ENCODE results near the gene S100A3. TPM values are rescaled to one million over a fixed set of nuclear protein-coding genes. Genes with fewer than 3 reads are reported as not detected.
"Not testable (repeated sequence)": the region's sequence is repeated elsewhere in the genome, so short reads cannot be mapped to it uniquely, and the experiment has no call there.

The S100A3 gene
- total and polyA plus RNA-seq, 4 donors = 3.0 to 8.0 (median 6.0) TPM

GRCh38 chr1:153578936-153579335 lies 29.9 kb upstream of the S100A3 start:
- no peaks in the 10 kb centered on the region for H3K27me3 ChIP-seq (ENCODE audit: control insufficient read depth in 3 of 3, insufficient read depth in 3 of 3, low read length in 2 of 3)
- DNase-seq = no peak
- 88 to 92% methylated on average over 3 of the region's 3 CpGs for WGBS, 2 donors

GRCh38 chr1:153578490-153578889 lies 29.4 kb upstream of the S100A3 start:
- H3K9me3 ChIP-seq (ENCODE audit: control insufficient read depth in 4 of 4, insufficient read depth in 3 of 4, low read length in 3 of 4) = no peaks in the 10 kb centered on the region
- no peak for TF ChIP-seq CTCF (IDR thresholded peaks at IDR 0.05; ENCODE audit: control extremely low read depth, extremely low read depth)
- peaks cover 0 to 2% (median 0%) of the 10 kb centered on the region in 5 donors for H3K4me1 ChIP-seq (ENCODE audit: control insufficient read depth in 5 of 5, insufficient read depth in 5 of 5, low read length in 5 of 5)
- H3K27me3 ChIP-seq (ENCODE audit: control insufficient read depth in 3 of 3, insufficient read depth in 3 of 3, low read length in 2 of 3) = no peaks in the 10 kb centered on the region
- DNase-seq (no peak), ATAC-seq (ENCODE audit: insufficient read depth, low FRiP score) (no peak)
- no peaks in the 10 kb centered on the region for H3K36me3 ChIP-seq (ENCODE audit: control insufficient read depth in 4 of 4, insufficient read depth in 4 of 4, low read length in 4 of 4)
- no peak overlapping the region for H3K4me3 ChIP-seq
- no peak overlapping the region for H3K9ac ChIP-seq (ENCODE audit: insufficient read depth in 1 of 2, low read length in 2 of 2)
- no peak overlapping the region for H3K27ac ChIP-seq (ENCODE audit: low read depth in 1 of 2, low read length in 1 of 2)

More at GRCh38 chr1:153578936-153579335, 29.9 kb upstream of the S100A3 start:
- no peaks in the 10 kb centered on the region for H3K9me3 ChIP-seq (ENCODE audit: control insufficient read depth in 4 of 4, insufficient read depth in 3 of 4, low read length in 3 of 4)
- H3K9ac ChIP-seq (ENCODE audit: insufficient read depth in 1 of 2, low read length in 2 of 2) = no peak overlapping the region
- H3K27ac ChIP-seq (ENCODE audit: low read depth in 1 of 2, low read length in 1 of 2) = no peak overlapping the region
- no peak overlapping the region for H3K4me3 ChIP-seq
- ATAC-seq (ENCODE audit: insufficient read depth, low FRiP score) = no peak
- no peak for TF ChIP-seq CTCF (IDR thresholded peaks at IDR 0.05; ENCODE audit: control extremely low read depth, extremely low read depth)
- peaks cover 0 to 2% (median 0%) of the 10 kb centered on the region in 5 donors for H3K4me1 ChIP-seq (ENCODE audit: control insufficient read depth in 5 of 5, insufficient read depth in 5 of 5, low read length in 5 of 5)
- H3K36me3 ChIP-seq (ENCODE audit: control insufficient read depth in 4 of 4, insufficient read depth in 4 of 4, low read length in 4 of 4) = no peaks in the 10 kb centered on the region

- ATAC-seq (ENCODE audit: insufficient read depth, low FRiP score) (no peak), DNase-seq (no peak)
- no peaks in the 10 kb centered on the region for H3K9me3 ChIP-seq (ENCODE audit: control insufficient read depth in 4 of 4, insufficient read depth in 3 of 4, low read length in 3 of 4)
- no peak overlapping the region for H3K9ac ChIP-seq (ENCODE audit: insufficient read depth in 1 of 2, low read length in 2 of 2)
- no peaks in the 10 kb centered on the region for H3K27me3 ChIP-seq (ENCODE audit: control insufficient read depth in 3 of 3, insufficient read depth in 3 of 3, low read length in 2 of 3)
- no peak overlapping the region for H3K27ac ChIP-seq (ENCODE audit: low read depth in 1 of 2, low read length in 1 of 2)
- H3K4me1 ChIP-seq (ENCODE audit: control insufficient read depth in 5 of 5, insufficient read depth in 5 of 5, low read length in 5 of 5) = peaks cover 0 to 2% (median 0%) of the 10 kb centered on the region in 5 donors
- no peaks in the 10 kb centered on the region for H3K36me3 ChIP-seq (ENCODE audit: control insufficient read depth in 4 of 4, insufficient read depth in 4 of 4, low read length in 4 of 4)
- H3K4me3 ChIP-seq = no peak overlapping the region
- 58 to 78% methylated on average over 9 of the region's 9 CpGs for WGBS, 2 donors
- no peak for TF ChIP-seq CTCF (IDR thresholded peaks at IDR 0.05; ENCODE audit: control extremely low read depth, extremely low read depth)
Measured at GRCh38 chr1:153577624-153578051, 28.6 kb upstream of the S100A3 start.

GRCh38 chr1:153577138-153577537 lies 28.1 kb upstream of the S100A3 start:
- no peaks in the 10 kb centered on the region for H3K9me3 ChIP-seq (ENCODE audit: control insufficient read depth in 4 of 4, insufficient read depth in 3 of 4, low read length in 3 of 4)
- peaks cover 0 to 2% (median 0%) of the 10 kb centered on the region in 5 donors for H3K4me1 ChIP-seq (ENCODE audit: control insufficient read depth in 5 of 5, insufficient read depth in 5 of 5, low read length in 5 of 5)
- DNase-seq (no peak), ATAC-seq (ENCODE audit: insufficient read depth, low FRiP score) (no peak)
- TF ChIP-seq CTCF (IDR thresholded peaks at IDR 0.05; ENCODE audit: control extremely low read depth, extremely low read depth) = no peak
- no peak overlapping the region for H3K9ac ChIP-seq (ENCODE audit: insufficient read depth in 1 of 2, low read length in 2 of 2)
- 50 to 65% methylated on average over 4 of the region's 4 CpGs for WGBS, 2 donors
- H3K36me3 ChIP-seq (ENCODE audit: control insufficient read depth in 4 of 4, insufficient read depth in 4 of 4, low read length in 4 of 4) = no peaks in the 10 kb centered on the region
- H3K27me3 ChIP-seq (ENCODE audit: control insufficient read depth in 3 of 3, insufficient read depth in 3 of 3, low read length in 2 of 3) = no peaks in the 10 kb centered on the region
- H3K27ac ChIP-seq (ENCODE audit: low read depth in 1 of 2, low read length in 1 of 2) = no peak overlapping the region
- H3K4me3 ChIP-seq = no peak overlapping the region

GRCh38 chr1:153575497-153575896 lies 26.4 kb upstream of the S100A3 start:
- not testable (repeated sequence) for H3K27ac ChIP-seq (ENCODE audit: low read depth in 1 of 2, low read length in 1 of 2); H3K4me1 ChIP-seq (ENCODE audit: control insufficient read depth in 5 of 5, insufficient read depth in 5 of 5, low read length in 5 of 5); H3K9ac ChIP-seq (ENCODE audit: insufficient read depth in 1 of 2, low read length in 2 of 2); ATAC-seq (ENCODE audit: insufficient read depth, low FRiP score); H3K27me3 ChIP-seq (ENCODE audit: control insufficient read depth in 3 of 3, insufficient read depth in 3 of 3, low read length in 2 of 3); H3K4me3 ChIP-seq; DNase-seq; H3K36me3 ChIP-seq (ENCODE audit: control insufficient read depth in 4 of 4, insufficient read depth in 4 of 4, low read length in 4 of 4); H3K9me3 ChIP-seq (ENCODE audit: control insufficient read depth in 4 of 4, insufficient read depth in 3 of 4, low read length in 3 of 4)
- WGBS, 2 donors = 80 to 91% methylated on average over 10 of the region's 10 CpGs

All from lung (tissue), 12 donors.